Parathyroid adenoma (tissue), 2 donors: ENCODE measurements around the gene NEO1.

Experiments used
- H2AFZ ChIP-seq: fragments of 300-600 bp; sonication (generic); one replicate; pipeline ENCODE4 v1.7.0; 2017; ENCODE audit warnings: antibody characterized with exemption, mild to moderate bottlenecking
- H3K27ac ChIP-seq: fragments of 300-600 bp; sonication (generic); one replicate; pipeline ENCODE4 v1.7.0; 2017
- H3K27me3 ChIP-seq: fragments of 300-600 bp; sonication (generic); one replicate; pipeline ENCODE4 v1.7.0; 2017; ENCODE audit warnings: low read length; ENCODE audit not compliant: control insufficient read depth, insufficient read depth
- H3K36me3 ChIP-seq: fragments of 300-600 bp; sonication (generic); one replicate; pipeline ENCODE4 v1.7.0; 2017; ENCODE audit warnings: low read length; ENCODE audit not compliant: control insufficient read depth, insufficient read depth
- H3K4me1 ChIP-seq: fragments of 300-600 bp; sonication (generic); one replicate; pipeline ENCODE4 v1.7.0; 2017; ENCODE audit warnings: control low read depth
- H3K4me2 ChIP-seq: fragments of 300-600 bp; sonication (generic); one replicate; pipeline ENCODE4 v1.7.0; 2017; ENCODE audit warnings: low read length
- H3K4me3 ChIP-seq: fragments of 300-600 bp; sonication (generic); one replicate; pipeline ENCODE4 v1.7.0; 2017; ENCODE audit warnings: low read depth, low read length
- H3K79me2 ChIP-seq: fragments of 300-600 bp; sonication (generic); one replicate; pipeline ENCODE4 v1.7.0; 2017; ENCODE audit warnings: control low read depth
- H3K9ac ChIP-seq: fragments of 300-600 bp; sonication (generic); one replicate; pipeline ENCODE4 v1.7.0; 2017; ENCODE audit warnings: mild to moderate bottlenecking
- H3K9me3 ChIP-seq: fragments of 300-600 bp; sonication (generic); one replicate; pipeline ENCODE4 v1.7.0; 2017; ENCODE audit warnings: low read length; ENCODE audit not compliant: control insufficient read depth
- TF ChIP-seq, protein P1 (sequence below): fragments of 300-600 bp; sonication (generic); IDR thresholded peaks from one replicate; pipeline ENCODE4 v1.7.0; 2017; ENCODE audit warnings: antibody characterized with exemption, mild to moderate bottlenecking
- donor health status: primary hyperparathyroidism.

NEO1 gene

DNA sequence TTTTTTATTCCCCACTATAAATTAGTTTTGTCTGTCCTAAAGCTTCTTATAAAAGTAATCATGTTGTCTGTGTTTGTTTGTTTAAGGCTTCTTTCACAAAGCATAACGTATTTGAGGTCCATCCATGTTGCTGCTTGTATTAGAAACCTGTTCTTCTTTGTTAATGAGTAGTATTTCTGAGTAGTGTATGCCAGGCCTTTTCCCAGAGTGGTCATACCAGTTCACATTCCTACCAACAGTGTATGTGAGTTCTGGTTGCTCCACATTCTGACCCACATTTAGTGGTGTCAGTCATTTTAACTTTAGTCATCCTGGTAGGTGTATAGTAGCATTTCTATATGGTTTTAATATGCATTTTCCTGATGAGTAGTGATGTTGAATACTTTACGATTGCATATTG is 98.6 kb downstream of the NEO1 start:
- H3K27ac ChIP-seq, result no peak overlapping the region
- no peaks in the 10 kb centered on the region for H3K4me1 ChIP-seq
- H3K9ac ChIP-seq, result no peak overlapping the region
- TF ChIP-seq, protein P1, sequence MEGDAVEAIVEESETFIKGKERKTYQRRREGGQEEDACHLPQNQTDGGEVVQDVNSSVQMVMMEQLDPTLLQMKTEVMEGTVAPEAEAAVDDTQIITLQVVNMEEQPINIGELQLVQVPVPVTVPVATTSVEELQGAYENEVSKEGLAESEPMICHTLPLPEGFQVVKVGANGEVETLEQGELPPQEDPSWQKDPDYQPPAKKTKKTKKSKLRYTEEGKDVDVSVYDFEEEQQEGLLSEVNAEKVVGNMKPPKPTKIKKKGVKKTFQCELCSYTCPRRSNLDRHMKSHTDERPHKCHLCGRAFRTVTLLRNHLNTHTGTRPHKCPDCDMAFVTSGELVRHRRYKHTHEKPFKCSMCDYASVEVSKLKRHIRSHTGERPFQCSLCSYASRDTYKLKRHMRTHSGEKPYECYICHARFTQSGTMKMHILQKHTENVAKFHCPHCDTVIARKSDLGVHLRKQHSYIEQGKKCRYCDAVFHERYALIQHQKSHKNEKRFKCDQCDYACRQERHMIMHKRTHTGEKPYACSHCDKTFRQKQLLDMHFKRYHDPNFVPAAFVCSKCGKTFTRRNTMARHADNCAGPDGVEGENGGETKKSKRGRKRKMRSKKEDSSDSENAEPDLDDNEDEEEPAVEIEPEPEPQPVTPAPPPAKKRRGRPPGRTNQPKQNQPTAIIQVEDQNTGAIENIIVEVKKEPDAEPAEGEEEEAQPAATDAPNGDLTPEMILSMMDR, result no peak
- no peaks in the 10 kb centered on the region for H3K36me3 ChIP-seq
- H3K27me3 ChIP-seq, result no peaks in the 10 kb centered on the region
- H3K9me3 ChIP-seq, result no peaks in the 10 kb centered on the region
- H2AFZ ChIP-seq, result no peak overlapping the region
- H3K4me3 ChIP-seq, result no peak overlapping the region
- no peaks in the 10 kb centered on the region for H3K79me2 ChIP-seq
- no peak overlapping the region for H3K4me2 ChIP-seq

DNA sequence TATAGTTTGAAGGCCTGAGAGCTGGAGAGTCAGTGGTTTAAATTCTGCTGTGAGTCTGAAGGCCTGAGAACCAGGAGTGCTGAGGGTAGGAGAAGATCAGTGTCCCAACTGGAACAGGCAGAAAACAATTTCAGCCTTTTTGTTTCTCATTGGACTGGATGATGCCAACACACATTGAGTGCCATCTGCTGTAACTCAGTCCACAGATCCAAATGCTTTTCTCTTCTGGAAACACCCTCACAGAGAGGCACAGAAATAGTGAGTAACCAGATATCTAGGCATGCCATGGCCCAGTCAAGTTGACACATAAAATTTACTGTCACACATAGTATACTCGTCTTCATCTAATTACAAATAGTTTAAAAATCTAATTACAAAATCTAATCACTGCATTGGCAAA is 100.8 kb downstream of the NEO1 start:
- Histone ChIP-seq H3K4me2 (no peak overlapping the region), H3K4me1 (no peaks in the 10 kb centered on the region), H3K27me3 (no peaks in the 10 kb centered on the region), H3K27ac (no peak overlapping the region), H3K36me3 (no peaks in the 10 kb centered on the region), H3K9me3 (no peaks in the 10 kb centered on the region), H3K79me2 (no peaks in the 10 kb centered on the region), H3K9ac (no peak overlapping the region), H3K4me3 (no peak overlapping the region), H2AFZ (no peak overlapping the region)
- TF ChIP-seq, protein P1, result no peak

DNA sequence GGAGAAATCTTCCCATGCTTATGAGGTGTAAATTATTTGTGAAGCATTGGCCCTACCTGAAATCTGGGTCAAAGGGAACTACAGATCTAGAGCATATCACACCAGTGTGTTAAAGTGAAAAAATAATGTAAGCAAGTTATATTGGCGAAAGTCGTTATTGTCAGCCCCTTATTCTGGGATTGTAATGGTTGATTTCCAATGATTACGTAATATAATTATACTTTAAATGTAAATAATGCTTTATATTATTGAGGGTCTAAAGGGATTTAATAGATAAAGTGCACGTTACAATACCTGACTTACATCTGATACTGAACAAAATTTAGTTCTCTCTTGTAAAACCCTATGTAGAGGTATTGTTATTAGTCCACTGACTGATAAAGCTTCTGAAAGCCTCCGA is 101.2 kb downstream of the NEO1 start:
- TF ChIP-seq, protein P1, result no peak

DNA sequence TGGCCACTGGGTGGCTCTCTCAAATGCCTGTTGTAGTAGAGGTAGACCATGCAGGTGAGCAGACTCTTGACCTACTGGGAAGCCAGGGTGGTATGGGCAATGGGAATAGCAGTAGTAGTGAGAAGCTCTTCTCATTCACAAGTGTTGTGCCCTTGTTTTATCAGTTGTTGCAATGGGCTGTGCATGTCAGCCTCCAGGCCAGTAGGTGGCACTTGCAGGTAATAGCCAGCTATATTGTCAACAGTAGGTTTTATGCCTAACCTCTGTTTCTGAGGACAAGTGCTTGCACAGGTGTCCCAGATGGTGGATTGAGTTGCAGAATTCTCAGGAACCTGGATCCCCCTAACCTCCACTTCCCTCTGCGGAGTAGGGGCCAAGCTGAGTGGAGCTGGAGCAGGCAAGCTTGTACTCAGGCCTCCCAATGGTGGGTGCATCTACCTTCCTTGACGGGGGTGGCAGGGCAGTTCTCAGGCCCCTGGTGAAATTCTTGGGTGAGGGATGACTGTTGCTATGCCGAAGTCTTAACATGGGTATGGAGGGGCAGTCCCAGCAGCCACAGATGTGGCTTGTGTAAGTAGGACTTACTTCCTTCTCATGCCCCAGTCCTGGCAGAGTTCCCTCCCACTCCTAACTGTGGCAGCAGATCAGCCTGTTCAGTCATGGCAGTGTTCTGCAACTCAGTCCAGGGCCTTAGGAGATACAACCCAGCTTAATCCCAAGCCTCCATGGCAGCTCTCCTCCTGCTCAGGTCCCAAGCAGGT is 104.3 kb downstream of the NEO1 start:
- Histone ChIP-seq H2AFZ (no peak overlapping the region), H3K27me3 (no peaks in the 10 kb centered on the region), H3K4me2 (no peak overlapping the region), H3K4me3 (no peak overlapping the region), H3K4me1 (no peaks in the 10 kb centered on the region), H3K79me2 (no peaks in the 10 kb centered on the region), H3K27ac (no peak overlapping the region), H3K9me3 (no peaks in the 10 kb centered on the region), H3K9ac (no peak overlapping the region), H3K36me3 (no peaks in the 10 kb centered on the region)
- TF ChIP-seq, protein P1, result no peak

More for the DNA sequence above, 101.2 kb downstream of the NEO1 start:
- Histone ChIP-seq H3K9me3 (no peaks in the 10 kb centered on the region), H3K4me2 (no peak overlapping the region), H3K79me2 (no peaks in the 10 kb centered on the region), H3K36me3 (no peaks in the 10 kb centered on the region), H3K27ac (no peak overlapping the region), H3K4me3 (no peak overlapping the region), H3K4me1 (no peaks in the 10 kb centered on the region), H2AFZ (no peak overlapping the region), H3K9ac (no peak overlapping the region), H3K27me3 (no peaks in the 10 kb centered on the region)

DNA sequence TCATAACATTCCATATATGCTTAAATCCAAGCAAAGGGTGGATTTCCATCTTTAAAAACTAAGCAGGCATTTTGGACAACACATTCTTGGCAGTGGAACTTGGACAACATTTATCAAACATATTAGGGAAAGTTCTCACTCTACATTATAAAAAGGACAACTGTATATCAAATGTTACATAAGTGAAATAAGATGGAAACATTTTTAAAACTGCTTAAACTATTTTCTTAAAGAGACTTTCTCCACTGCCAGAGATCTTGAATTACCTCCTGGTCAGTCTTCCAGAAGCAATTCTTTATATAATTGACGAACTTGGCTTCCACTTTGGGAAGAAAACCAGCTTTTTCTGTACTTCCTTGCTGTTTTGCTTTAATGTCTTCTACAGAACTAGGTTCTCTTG is 109.3 kb downstream of the NEO1 start:
- H3K4me2 ChIP-seq, result no peak overlapping the region
- H3K27me3 ChIP-seq, result no peaks in the 10 kb centered on the region
- no peaks in the 10 kb centered on the region for H3K36me3 ChIP-seq
- H3K4me3 ChIP-seq, result no peak overlapping the region
- no peaks in the 10 kb centered on the region for H3K9me3 ChIP-seq
- H3K9ac ChIP-seq, result no peak overlapping the region
- no peaks in the 10 kb centered on the region for H3K4me1 ChIP-seq
- H3K79me2 ChIP-seq, result no peaks in the 10 kb centered on the region
- no peak overlapping the region for H2AFZ ChIP-seq
- H3K27ac ChIP-seq, result no peak overlapping the region
- TF ChIP-seq, protein P1, result no peak
